HuH-7.5 (cell line): Measurements from ENCODE around the gene DSC3.

ENCODE experiments used
- DNase-seq: peaks from one replicate; pipeline ENCODE4 v3.0.0; 2011; ENCODE audit warnings: low spot score

DSC3 gene

DNA sequence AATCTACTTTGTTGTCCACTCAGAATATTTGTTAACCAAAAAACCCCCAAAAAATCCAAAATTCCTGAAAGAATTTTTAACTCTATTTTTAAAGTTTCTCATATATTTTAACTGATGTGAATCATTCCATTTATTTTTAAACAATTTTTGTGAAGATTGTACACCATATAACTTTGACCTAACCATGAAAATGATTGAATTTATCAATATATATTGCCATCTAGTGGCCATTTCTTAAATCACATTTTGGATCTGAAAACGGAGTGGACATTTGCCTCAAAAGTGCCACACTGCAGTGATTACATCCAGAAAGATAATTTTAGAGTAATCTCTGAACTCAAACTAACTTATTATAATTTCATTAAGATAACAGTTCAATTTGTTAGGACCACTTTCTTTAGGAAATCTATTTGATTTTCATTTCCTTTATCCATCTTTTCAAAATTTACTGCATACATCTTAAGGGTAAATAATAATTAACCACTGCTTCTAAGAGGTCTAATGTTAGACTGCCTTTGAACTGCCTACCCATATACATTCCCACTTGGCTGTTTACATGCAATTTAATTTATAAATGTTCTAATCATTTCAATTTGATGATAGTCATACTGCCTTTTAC, 71.1 kb downstream of the DSC3 start:
- DNase-seq, result no peak

DNA sequence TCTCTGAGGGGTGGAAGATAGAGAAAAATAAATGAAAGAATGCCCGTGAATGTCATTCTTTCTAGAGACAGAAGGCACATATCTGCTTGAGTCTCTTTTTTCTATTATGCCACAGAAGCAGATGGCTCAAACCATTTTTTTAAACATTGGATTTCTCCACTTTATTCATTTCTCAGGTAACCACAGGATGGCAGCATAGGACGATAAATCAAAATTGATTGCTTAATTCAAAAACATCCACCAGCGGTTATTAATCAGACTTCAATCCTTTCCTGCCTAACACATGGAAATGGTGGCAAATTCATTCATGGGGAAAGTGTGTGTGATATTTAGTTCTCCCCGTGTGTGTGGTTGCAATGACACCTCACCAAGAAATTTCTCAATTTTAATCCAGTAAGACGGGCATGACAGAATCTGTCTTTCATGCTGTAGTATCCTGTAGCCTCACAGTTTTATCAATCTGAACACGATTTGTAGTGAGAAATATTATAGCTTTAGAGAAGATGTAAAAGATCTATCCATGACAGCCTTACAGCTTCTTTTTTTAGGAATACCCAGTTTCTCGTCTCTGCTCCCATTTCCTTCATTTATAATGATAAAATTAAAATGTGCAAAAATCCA, 72.2 kb downstream of the DSC3 start:
- DNase-seq, result no peak

DNA sequence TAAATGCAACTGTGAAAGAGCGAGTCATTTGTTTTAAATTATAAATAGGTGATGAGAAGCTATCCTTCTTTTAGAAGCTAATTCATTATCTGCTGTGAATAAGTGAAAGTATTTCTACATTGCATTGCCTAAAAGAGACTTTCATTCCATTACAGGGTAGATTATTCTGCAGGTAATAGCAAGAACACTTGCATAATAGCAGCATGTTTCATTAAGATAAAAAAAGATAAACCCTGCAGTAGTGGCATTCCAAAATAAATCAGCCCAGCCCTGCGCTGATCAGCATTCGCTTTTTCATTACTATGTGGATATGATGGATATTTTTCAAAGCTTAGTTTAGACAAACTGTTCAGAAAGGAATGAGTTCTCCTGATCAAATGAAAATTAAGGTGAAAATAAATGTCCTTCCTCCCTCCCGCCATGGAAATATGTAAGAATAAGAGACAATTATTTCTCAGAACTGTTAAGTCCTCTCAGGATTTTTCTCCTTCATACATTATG, 72.8 kb downstream of the DSC3 start:
- no peak for DNase-seq

DNA sequence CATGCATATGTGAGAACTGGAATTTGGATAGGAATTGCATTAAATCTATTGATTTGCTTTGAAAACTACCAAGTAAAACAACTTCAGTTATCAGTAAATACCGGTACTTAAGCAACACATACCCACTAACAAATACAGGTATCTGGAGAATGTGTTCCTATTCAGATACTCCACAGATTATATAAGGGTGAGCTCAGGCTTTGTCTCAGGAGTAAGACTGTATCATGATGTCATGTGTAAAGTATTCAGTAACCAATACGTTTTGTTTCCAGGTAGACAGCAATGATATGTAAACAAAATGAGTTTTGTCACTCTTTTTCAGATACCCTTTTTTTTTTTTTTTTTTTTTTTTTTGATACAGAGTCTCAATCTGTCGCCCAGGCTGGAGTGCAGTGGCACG, 74.8 kb downstream of the DSC3 start:
- DNase-seq, result no peak

DNA sequence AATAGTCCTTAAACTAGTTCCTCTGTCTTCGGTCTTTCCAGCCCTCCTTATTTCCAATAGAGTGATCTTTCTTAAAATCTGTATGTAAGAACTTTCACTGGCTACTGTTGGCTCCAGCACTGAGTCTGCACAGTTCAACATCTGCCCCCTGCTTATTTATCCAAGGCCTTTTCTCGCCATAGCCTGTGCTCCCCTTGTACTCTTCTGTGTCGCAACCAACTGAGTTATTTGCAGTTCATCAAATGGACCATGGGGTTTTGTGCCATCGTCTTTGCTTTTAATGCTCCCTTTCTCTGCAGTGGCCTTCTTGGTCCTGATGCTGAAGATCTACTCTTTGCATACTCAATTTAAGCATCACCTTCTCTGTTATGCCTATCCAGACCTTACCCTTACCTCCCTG, 77.3 kb downstream of the DSC3 start:
- DNase-seq, result no peak

DNA sequence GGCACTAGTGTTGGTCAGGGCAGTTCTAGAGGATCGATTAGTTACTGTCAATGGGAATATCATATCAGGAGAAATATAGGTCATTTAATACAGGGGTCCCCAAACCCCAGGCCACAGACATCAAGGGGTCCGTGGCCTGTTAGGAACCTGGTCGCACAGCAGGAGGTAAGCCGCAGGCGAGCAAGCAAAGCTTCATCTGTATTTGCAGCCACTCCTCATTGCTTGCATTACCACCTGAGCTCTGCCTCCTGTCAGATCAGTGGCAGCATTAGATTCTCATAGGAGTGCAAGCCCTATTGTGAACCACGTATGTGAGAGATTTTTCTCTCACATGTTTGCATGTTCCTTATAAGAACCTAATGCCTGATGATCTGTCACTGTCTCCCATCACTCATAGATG, 81.9 kb downstream of the DSC3 start:
- DNase-seq, result no peak

DNA sequence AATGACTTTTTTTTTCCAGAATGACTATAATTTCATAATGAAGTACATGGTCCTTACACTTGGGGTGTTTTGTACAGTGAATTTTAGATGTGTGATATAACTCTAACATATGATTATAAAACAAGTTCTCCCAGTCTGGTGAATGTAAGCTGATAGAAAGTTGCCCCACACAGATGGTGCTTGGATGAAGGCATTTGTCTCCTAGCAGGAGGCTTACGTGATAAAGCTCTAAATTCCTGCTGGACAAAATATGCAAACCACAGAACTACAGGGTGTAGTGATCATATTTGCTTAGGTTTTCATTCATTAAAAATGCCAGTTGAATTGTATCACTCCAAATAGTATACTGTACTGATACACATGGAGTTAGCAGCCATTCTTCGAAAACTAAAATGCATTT, 85.5 kb downstream of the DSC3 start:
- DNase-seq, result no peak

DNA sequence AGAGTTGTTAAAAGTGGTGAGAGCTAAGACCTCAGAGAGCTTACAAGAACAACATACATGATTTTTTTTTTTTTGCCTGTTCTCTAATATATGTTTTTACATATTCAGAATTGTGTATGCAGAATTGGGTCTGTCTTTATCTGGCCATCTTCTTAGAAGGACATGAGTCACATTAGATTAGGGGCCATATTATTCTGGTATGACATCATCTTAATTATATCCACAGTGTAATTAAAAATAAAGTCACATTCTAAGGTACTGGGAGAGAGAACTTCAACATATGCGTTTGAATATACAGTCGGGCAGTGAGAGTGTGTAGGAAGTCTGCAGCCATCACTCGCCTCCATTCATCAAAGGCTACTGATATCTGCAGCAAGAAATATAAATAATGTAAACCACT, 88.3 kb downstream of the DSC3 start:
- DNase-seq, result no peak

DNA sequence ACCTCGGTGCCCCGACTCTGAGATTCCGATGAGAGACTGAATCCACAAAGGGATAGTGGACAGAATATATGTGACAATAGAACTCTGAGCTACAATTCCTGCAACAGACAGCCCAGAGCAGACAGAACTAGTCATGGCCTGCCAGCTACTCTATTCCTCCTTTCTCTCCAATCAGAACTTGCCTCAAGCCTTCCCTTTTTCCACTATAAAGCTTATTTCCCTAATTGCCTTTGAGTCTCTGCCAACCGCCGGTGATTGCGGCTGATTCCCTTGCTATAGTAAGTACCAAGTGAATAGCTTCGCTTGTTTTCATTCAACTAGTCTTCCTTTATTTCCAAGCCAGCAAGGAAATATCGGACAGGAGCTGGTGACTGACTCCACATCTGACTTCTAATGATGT, 96.8 kb downstream of the DSC3 start:
- DNase-seq, result no peak

DNA sequence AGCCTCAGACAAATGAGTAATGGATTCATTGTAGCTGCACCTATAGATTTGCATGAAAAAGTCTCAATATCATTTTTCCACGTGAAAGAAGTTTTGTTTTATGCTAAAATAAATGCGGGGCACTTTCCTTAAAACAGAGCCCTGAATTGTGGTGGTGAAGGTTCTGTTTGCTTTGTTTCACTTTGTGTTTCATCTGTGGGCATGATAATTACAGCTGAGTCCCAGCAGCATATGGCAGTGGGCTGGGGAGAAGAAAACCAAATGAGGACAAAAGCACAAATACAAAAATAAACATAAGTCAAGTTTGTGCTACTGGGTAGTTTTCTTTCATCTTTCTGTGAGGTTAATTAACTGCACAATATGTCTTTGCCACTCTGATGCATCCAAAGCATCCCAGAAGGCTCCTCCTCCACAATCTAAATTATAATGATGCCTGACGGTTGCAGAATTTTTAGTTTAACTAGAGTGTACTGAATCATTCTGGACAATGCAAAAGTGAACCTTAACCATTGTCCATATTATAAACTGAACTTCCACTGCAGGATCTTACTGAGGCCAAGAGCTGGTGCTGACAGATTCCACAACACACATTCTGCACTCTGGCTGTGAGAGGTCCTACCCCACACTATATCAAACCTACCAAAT, 97.6 kb downstream of the DSC3 start:
- DNase-seq, result no peak

DNA sequence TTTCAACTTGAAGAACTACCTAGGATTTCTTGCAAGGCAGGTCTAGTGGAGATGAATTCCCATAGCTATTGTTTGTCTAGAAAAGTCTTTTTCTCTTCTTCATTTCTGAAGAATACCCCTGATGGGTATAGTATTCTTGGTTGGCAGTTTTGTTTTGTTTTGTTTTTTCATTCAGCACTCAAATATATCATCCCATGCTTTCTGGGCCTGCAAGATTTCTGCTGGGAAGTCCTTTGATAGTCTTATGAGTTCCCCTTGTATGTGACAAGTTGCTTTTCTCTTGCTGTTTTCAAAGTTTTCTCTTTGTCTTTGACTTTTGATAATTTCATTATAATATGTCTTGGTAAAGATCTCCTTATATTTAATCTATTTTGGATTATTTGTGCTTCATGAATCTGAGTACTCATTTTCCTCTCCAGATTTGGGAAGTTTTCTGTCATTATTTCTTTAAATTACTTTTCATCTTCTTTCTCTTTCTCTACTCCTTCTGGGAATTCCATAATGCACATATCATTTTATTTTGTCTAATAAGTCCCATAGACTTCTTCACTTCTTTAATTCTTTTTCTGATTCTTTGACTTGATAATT, 101.5 kb downstream of the DSC3 start:
- DNase-seq, result no peak
